EL (cell line): ENCODE measurements around the gene CPA2.

Source experiments
- DNase-seq: peaks from one replicate; pipeline ENCODE4 v3.0.0-alpha.2; 2016

CPA2 gene

GRCh38 chr7:130319541-130319940 is 52.9 kb downstream of the CPA2 start:
- no peak for DNase-seq

GRCh38 chr7:130321542-130322229 is 55.0 kb downstream of the CPA2 start:
- peak; percentile 50 for DNase-seq

GRCh38 chr7:130322615-130323014 is 56.0 kb downstream of the CPA2 start:
- no peak for DNase-seq

- DNase-seq = no peak
These were observed 57.8 kb downstream of the CPA2 start for GRCh38 chr7:130324306-130324943.

- no peak for DNase-seq
These were observed 63.0 kb downstream of the CPA2 start for GRCh38 chr7:130329681-130330080.

- DNase-seq = no peak
These were observed 65.8 kb downstream of the CPA2 start for GRCh38 chr7:130332259-130333053.

- no peak for DNase-seq
These were observed 67.2 kb downstream of the CPA2 start for GRCh38 chr7:130333832-130334231.

- DNase-seq = no peak
These were observed 67.6 kb downstream of the CPA2 start for GRCh38 chr7:130334274-130334673.

GRCh38 chr7:130337410-130337971 is 70.8 kb downstream of the CPA2 start:
- no peak for DNase-seq

GRCh38 chr7:130338233-130338632 is 71.6 kb downstream of the CPA2 start:
- no peak for DNase-seq
